ENCODE results near the gene ATP4B.

ATP4B gene

GRCh38 chr13:113605461-113605860 is 52.5 kb downstream of the ATP4B start:
- no peak for DNase-seq

GRCh38 chr13:113604186-113604585 is 53.8 kb downstream of the ATP4B start:
- no peak for DNase-seq

- DNase-seq: no peak
Measured at GRCh38 chr13:113603116-113603710, 54.8 kb downstream of the ATP4B start.

- no peak for DNase-seq
Measured at GRCh38 chr13:113602291-113602988, 55.6 kb downstream of the ATP4B start.

GRCh38 chr13:113601166-113602070 is 56.6 kb downstream of the ATP4B start:
- DNase-seq: no peak

GRCh38 chr13:113599391-113599790 is 58.6 kb downstream of the ATP4B start:
- no peak for DNase-seq
